Osteoblast (primary cell): Measurements from ENCODE around the gene SPRR2E. TPM values are rescaled to one million over a fixed set of nuclear protein-coding genes. Genes with fewer than 3 reads are reported as not detected.
"Not testable (repeated sequence)": the region's sequence is repeated elsewhere in the genome, so short reads cannot be mapped to it uniquely, and the experiment has no call there.

Source experiments
- DNase-seq: peaks from one replicate; pipeline ENCODE4 v3.0.0; 2011; ENCODE audit warnings: low spot score, mixed read lengths; ENCODE audit not compliant: insufficient read length; ENCODE audit errors: missing footprints
- H2AFZ ChIP-seq: 2 replicates; pipeline ENCODE4 v1.6.0; 2011; ENCODE audit warnings: mild to moderate bottlenecking, low read length
- H3K27ac ChIP-seq: 2 replicates; pipeline ENCODE4 v1.5.1; 2011; ENCODE audit warnings: mild to moderate bottlenecking, low read depth, low read length, moderate library complexity
- H3K27me3 ChIP-seq: 2 replicates; pipeline ENCODE4 v1.6.0; 2012; ENCODE audit warnings: mild to moderate bottlenecking, control low read depth, inconsistent platforms, low read length, moderate library complexity; ENCODE audit not compliant: insufficient read depth
- H3K36me3 ChIP-seq: 2 replicates; pipeline ENCODE4 v1.5.1; 2011; ENCODE audit warnings: mild to moderate bottlenecking, low read length, control low read depth, moderate library complexity; ENCODE audit not compliant: insufficient read depth
- H3K4me1 ChIP-seq: 2 replicates; pipeline ENCODE4 v1.5.1; 2011; ENCODE audit warnings: mild to moderate bottlenecking, low read length, control low read depth, moderate library complexity; ENCODE audit not compliant: insufficient read depth
- H3K4me2 ChIP-seq: 2 replicates; pipeline ENCODE4 v1.6.0; 2011; ENCODE audit warnings: mild to moderate bottlenecking, low read length; ENCODE audit not compliant: insufficient read depth
- H3K4me3 ChIP-seq: fragments of 200-600 bp; sonication (generic); 3 replicates; pipeline ENCODE4 v1.5.1; 2012; ENCODE audit warnings: mild to moderate bottlenecking, low read length, inconsistent platforms; ENCODE audit not compliant: insufficient read depth
- H3K79me2 ChIP-seq: 2 replicates; pipeline ENCODE4 v1.6.0; 2012; ENCODE audit warnings: mild to moderate bottlenecking, low read length, control low read depth, inconsistent platforms; ENCODE audit not compliant: insufficient read depth
- H3K9me3 ChIP-seq: 2 replicates; pipeline ENCODE4 v1.5.1; 2011; ENCODE audit warnings: low read depth, low read length, control low read depth
- H4K20me1 ChIP-seq: 2 replicates; pipeline ENCODE4 v1.6.0; 2012; ENCODE audit warnings: mild to moderate bottlenecking, low read length, control low read depth; ENCODE audit not compliant: insufficient read depth
- total RNA-seq: library from RNA; depleted of rRNA; stranded (reverse); fragments of >200 nt; gene quantifications from 2 replicates; pipeline ENCODE4 v1.2.3, GENCODE V29; 2012
- TF ChIP-seq, protein P1 (sequence below): IDR thresholded peaks from 2 replicates; pipeline ENCODE4 v1.5.1; 2011; ENCODE audit warnings: mild to moderate bottlenecking, low read depth, low read length, moderate library complexity; ENCODE audit errors: extremely low read depth

SPRR2E gene
- total RNA-seq, 1 donor: not detected

DNA sequence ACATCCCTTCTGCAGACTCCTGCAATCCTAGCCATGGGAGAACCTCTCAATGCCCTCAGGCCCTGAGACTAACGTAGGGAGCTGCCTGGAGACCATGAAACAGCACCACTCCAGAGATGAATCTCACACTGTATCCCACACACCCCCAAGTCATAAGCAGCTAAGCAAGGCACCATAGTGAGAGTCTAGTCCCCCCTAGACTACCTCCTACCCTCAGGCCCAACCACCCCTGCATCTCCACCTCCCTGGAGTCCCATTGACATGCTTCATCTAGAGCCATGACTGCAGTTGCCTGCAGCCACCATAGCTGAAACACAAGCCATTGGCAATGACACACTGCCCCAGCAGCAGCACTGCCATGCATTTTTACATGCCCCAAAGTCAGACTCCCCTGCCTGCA is 38.9 kb upstream of the SPRR2E start:
- Histone ChIP-seq H2AFZ (no peak overlapping the region), H3K27ac (no peak overlapping the region), H3K4me1 (no peaks in the 10 kb centered on the region), H3K9me3 (no peaks in the 10 kb centered on the region), H3K4me2 (no peak overlapping the region), H3K36me3 (no peaks in the 10 kb centered on the region), H3K27me3 (no peaks in the 10 kb centered on the region), H3K4me3 (no peak overlapping the region), H4K20me1 (no peaks in the 10 kb centered on the region), H3K79me2 (no peaks in the 10 kb centered on the region)
- TF ChIP-seq, protein P1, sequence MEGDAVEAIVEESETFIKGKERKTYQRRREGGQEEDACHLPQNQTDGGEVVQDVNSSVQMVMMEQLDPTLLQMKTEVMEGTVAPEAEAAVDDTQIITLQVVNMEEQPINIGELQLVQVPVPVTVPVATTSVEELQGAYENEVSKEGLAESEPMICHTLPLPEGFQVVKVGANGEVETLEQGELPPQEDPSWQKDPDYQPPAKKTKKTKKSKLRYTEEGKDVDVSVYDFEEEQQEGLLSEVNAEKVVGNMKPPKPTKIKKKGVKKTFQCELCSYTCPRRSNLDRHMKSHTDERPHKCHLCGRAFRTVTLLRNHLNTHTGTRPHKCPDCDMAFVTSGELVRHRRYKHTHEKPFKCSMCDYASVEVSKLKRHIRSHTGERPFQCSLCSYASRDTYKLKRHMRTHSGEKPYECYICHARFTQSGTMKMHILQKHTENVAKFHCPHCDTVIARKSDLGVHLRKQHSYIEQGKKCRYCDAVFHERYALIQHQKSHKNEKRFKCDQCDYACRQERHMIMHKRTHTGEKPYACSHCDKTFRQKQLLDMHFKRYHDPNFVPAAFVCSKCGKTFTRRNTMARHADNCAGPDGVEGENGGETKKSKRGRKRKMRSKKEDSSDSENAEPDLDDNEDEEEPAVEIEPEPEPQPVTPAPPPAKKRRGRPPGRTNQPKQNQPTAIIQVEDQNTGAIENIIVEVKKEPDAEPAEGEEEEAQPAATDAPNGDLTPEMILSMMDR: no peak
- DNase-seq: no peak

DNA sequence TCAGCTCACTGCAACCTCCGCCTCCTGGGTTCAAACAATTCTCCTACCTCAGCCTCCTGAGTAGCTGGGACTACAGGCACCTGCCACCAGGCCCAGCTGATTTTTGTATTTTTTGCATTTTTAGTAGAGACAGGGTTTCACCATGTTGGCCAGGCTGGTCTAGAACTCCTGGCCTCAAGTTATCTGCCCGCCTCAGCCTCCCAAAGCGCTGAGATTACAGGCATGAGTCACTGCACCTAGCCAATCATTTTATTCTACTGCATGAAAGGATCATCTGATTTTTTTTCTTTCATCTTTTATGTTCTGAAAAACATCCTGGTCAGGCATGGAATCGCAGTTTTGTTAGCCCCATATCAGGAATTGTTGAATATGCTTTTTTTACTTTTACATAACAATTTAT is 34.4 kb upstream of the SPRR2E start:
- DNase-seq, H3K27ac ChIP-seq, H3K79me2 ChIP-seq, H3K4me2 ChIP-seq, H3K9me3 ChIP-seq, H4K20me1 ChIP-seq, H3K27me3 ChIP-seq, H3K4me3 ChIP-seq, H2AFZ ChIP-seq, H3K36me3 ChIP-seq, H3K4me1 ChIP-seq: not testable (repeated sequence)

DNA sequence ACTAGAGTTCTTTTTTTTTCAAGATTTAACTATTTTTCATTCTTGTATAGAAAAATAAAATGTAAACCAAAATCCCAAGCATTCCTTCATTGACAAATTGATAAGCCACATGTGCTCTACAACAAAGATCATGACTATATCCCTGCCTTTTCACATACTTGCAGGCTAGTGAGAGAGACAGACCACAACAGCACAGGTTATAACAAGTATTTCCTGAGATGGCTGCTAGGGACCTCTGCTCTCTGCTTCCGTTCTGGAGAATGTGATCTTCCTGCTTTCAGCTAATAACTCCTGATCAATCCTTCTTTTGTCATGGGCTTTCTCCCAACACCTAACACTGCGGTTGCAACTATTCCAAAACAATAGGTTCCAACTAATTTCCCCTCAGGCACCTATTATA is 33.0 kb upstream of the SPRR2E start:
- H3K9me3 ChIP-seq: no peaks in the 10 kb centered on the region
- no peaks in the 10 kb centered on the region for H3K27me3 ChIP-seq
- DNase-seq: peak; percentile 13
- no peaks in the 10 kb centered on the region for H3K36me3 ChIP-seq
- H3K4me1 ChIP-seq: no peaks in the 10 kb centered on the region
- TF ChIP-seq, protein P1: no peak
- H3K4me2 ChIP-seq: no peak overlapping the region
- no peak overlapping the region for H3K27ac ChIP-seq
- no peak overlapping the region for H2AFZ ChIP-seq
- H3K4me3 ChIP-seq: no peak overlapping the region
- no peaks in the 10 kb centered on the region for H3K79me2 ChIP-seq
- H4K20me1 ChIP-seq: no peaks in the 10 kb centered on the region

DNA sequence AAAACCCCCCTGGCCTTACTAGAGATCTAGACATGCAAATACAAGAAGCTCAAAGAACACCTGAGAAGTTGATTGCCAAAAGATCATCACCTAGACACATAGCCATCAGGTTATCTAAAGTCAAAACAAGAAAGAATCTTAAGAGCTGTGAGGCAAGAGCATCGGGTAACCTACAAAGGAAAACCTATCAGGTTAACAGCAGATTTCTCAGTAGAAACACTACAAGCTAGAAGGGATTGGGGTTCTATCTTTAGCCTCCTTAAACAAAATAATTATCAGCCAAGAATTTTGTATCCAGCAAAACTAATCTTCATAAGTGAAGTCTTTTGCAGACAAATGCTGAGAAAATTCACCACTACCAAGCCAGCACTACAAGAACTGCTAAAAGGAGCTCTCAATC is 31.2 kb upstream of the SPRR2E start:
- H4K20me1 ChIP-seq: no peaks in the 10 kb centered on the region
- H3K4me3 ChIP-seq: no peak overlapping the region
- H3K27ac ChIP-seq: no peak overlapping the region
- H3K4me2 ChIP-seq: no peak overlapping the region
- no peaks in the 10 kb centered on the region for H3K36me3 ChIP-seq
- no peaks in the 10 kb centered on the region for H3K27me3 ChIP-seq
- no peaks in the 10 kb centered on the region for H3K79me2 ChIP-seq
- DNase-seq: no peak
- TF ChIP-seq, protein P1: no peak
- no peak overlapping the region for H2AFZ ChIP-seq
- H3K9me3 ChIP-seq: no peaks in the 10 kb centered on the region
- H3K4me1 ChIP-seq: no peaks in the 10 kb centered on the region

DNA sequence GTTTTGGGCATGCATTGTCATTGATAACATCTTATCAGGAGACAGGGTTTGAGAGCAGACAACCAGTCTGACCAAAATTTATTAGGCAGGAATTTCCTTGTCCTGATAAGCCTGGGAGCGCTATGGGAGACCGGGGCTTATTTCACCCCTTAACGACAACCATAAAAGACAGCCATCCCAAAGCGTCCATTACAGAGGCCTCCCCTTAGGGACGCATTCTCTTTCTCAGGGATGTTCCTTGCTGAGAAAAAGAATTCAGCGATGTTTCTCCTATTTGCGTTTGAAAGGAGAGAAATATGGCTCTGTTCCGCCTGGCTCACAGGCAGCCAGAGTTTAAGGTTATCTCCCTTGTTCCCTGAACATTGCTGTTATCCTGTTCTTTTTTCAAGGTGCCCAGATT is 29.5 kb upstream of the SPRR2E start:
- H3K79me2 ChIP-seq, H3K27ac ChIP-seq, H3K4me1 ChIP-seq, H3K9me3 ChIP-seq, H4K20me1 ChIP-seq, H3K27me3 ChIP-seq, H3K4me2 ChIP-seq, H3K36me3 ChIP-seq, H2AFZ ChIP-seq, DNase-seq, H3K4me3 ChIP-seq: not testable (repeated sequence)
